DMS153 treated with DMSO at 0.1 percent for 48 hours (cell line): ENCODE data around the gene FOXP1.

Source experiments
- DNase-seq: peaks from one replicate; lab custom pipeline; 2025; ENCODE audit not compliant: unreplicated experiment; lab: John Stamatoyannopoulos, UW

Gene FOXP1

GRCh38 chr3:71197841-71198565, 385.5 kb downstream of the FOXP1 start:
- no peak for DNase-seq

GRCh38 chr3:71195492-71195891, 388.0 kb downstream of the FOXP1 start:
- DNase-seq, result no peak

- DNase-seq, result no peak
Measured at GRCh38 chr3:71194785-71195184, 388.7 kb downstream of the FOXP1 start.

GRCh38 chr3:71191031-71191482, 392.5 kb downstream of the FOXP1 start:
- no peak for DNase-seq

GRCh38 chr3:71189480-71189879, 394.0 kb downstream of the FOXP1 start:
- DNase-seq, result no peak

GRCh38 chr3:71187715-71188114, 395.8 kb downstream of the FOXP1 start:
- no peak for DNase-seq

- DNase-seq, result no peak
Measured at GRCh38 chr3:71186801-71187200, 396.7 kb downstream of the FOXP1 start.

- DNase-seq, result no peak
Measured at GRCh38 chr3:71185733-71186455, 397.6 kb downstream of the FOXP1 start.

GRCh38 chr3:71184252-71184651, 399.3 kb downstream of the FOXP1 start:
- DNase-seq, result no peak

GRCh38 chr3:71183549-71183948, 400.0 kb downstream of the FOXP1 start:
- DNase-seq, result no peak

GRCh38 chr3:71180524-71180923, 403.0 kb downstream of the FOXP1 start:
- no peak for DNase-seq

GRCh38 chr3:71177375-71177774, 406.2 kb downstream of the FOXP1 start:
- no peak for DNase-seq

- no peak for DNase-seq
Measured at GRCh38 chr3:71176366-71176765, 407.2 kb downstream of the FOXP1 start.

- DNase-seq, result no peak
Measured at GRCh38 chr3:71175691-71176365, 407.7 kb downstream of the FOXP1 start.

- DNase-seq, result no peak
Measured at GRCh38 chr3:71172951-71173350, 410.6 kb downstream of the FOXP1 start.

- DNase-seq, result no peak
Measured at GRCh38 chr3:71172189-71172588, 411.3 kb downstream of the FOXP1 start.

- no peak for DNase-seq
Measured at GRCh38 chr3:71171247-71171646, 412.3 kb downstream of the FOXP1 start.

- no peak for DNase-seq
Measured at GRCh38 chr3:71168880-71169411, 414.6 kb downstream of the FOXP1 start.

- no peak for DNase-seq
Measured at GRCh38 chr3:71168121-71168721, 415.3 kb downstream of the FOXP1 start.

- no peak for DNase-seq
Measured at GRCh38 chr3:71166339-71167240, 416.9 kb downstream of the FOXP1 start.
